Measurements from ENCODE around the gene ABHD11. TPM values are rescaled to one million over a fixed set of nuclear protein-coding genes. Genes with fewer than 3 reads are reported as not detected.

Gene ABHD11
- total and polyA plus RNA-seq, 9 of the 15 experiments (the other 6 are each of a cell fraction or from before 2014, with no cell fraction given) = 7.7 to 44.2 (median 18.9) TPM

- TF ChIP-seq NEUROD1 (IDR thresholded peaks at IDR 0.05; ENCODE audit: borderline replicate concordance, low read depth, low read length, partially characterized antibody) (peak; percentile 17), NR4A1 (CRISPR knock-in tag; IDR thresholded peaks at IDR 0.05) (no peak), NR4A1 (tag; IDR thresholded peaks at IDR 0.05) (peak; percentile 48; the same call in 1 of the 2 replicates), E2F5 (CRISPR knock-in tag; IDR thresholded peaks at IDR 0.05) (no peak), MCM7 (IDR thresholded peaks at IDR 0.05) (no peak), CBX8 (IDR thresholded peaks at IDR 0.05; ENCODE audit: borderline replicate concordance, extremely low read depth, low read depth, low read length, poor library complexity, severe bottlenecking) (no peak), ZNF830 (CRISPR knock-in tag; IDR thresholded peaks at IDR 0.05) (no peak), ZBTB12 (CRISPR knock-in tag; IDR thresholded peaks at IDR 0.05) (no peak), GABPB1 (CRISPR knock-in tag; IDR thresholded peaks at IDR 0.05) (peak; percentile 79), ARID1B (IDR thresholded peaks at IDR 0.05) (no peak), PTTG1 (tag; IDR thresholded peaks at IDR 0.05; ENCODE audit: low read depth) (no peak), DPF2 (IDR thresholded peaks at IDR 0.05) (peak; percentile 54), FUS (optimal IDR thresholded peaks at IDR 0.05; ENCODE audit: low read depth, low read length) (no peak), ETS1 (conservative IDR thresholded peaks at IDR 0.05; ENCODE audit: control insufficient read depth, low read depth, low read length) (no peak), ATF4 (CRISPR knock-in tag; IDR thresholded peaks at IDR 0.05) (0 out of 2 replicates have a peak, but pooled peaks have one; percentile 6), CREM (IDR thresholded peaks at IDR 0.05; ENCODE audit: low read depth) (peak; percentile 64), SMAD3 (CRISPR knock-in tag; conservative IDR thresholded peaks at IDR 0.05) (no peak), HIVEP1 (CRISPR knock-in tag; IDR thresholded peaks at IDR 0.05) (no peak), TSC22D4 (tag; IDR thresholded peaks at IDR 0.05) (no peak), POLR3G (IDR thresholded peaks at IDR 0.05; ENCODE audit: extremely low read depth, insufficient read length, insufficient replicate concordance) (no peak), MITF (IDR thresholded peaks at IDR 0.05) (no peak), ELF4 (CRISPR knock-in tag; IDR thresholded peaks at IDR 0.05) (no peak), SAFB (IDR thresholded peaks at IDR 0.05; ENCODE audit: borderline replicate concordance, low read depth, low read length) (no peak), PYGO2 (tag; IDR thresholded peaks at IDR 0.05) (no peak)
These were observed 3.7 kb downstream of the ABHD11 start (continued) for GRCh38 chr7:73734619-73735527.

Measured in K562 (cell line).